LoVo (cell line): ENCODE data around the gene AURKA.
"Not testable (repeated sequence)": the region's sequence is repeated elsewhere in the genome, so short reads cannot be mapped to it uniquely, and the experiment has no call there.

ENCODE experiments used
- DNase-seq: peaks from one replicate; pipeline ENCODE4 v3.0.0-alpha.2; 2016; ENCODE audit warnings: low spot score

Gene AURKA

GRCh38 chr20:56390396-56390795 is 1.6 kb downstream of the AURKA start:
- not testable (repeated sequence) for DNase-seq

GRCh38 chr20:56389807-56390206 is 2.2 kb downstream of the AURKA start:
- no peak for DNase-seq

- DNase-seq = no peak
These were observed 3.1 kb downstream of the AURKA start for GRCh38 chr20:56388882-56389281.

GRCh38 chr20:56386219-56386618 is 5.8 kb downstream of the AURKA start:
- DNase-seq = no peak

GRCh38 chr20:56385130-56385529 is 6.9 kb downstream of the AURKA start:
- no peak for DNase-seq

- no peak for DNase-seq
These were observed 8.7 kb downstream of the AURKA start for GRCh38 chr20:56383334-56383733.

GRCh38 chr20:56382696-56383095 is 9.3 kb downstream of the AURKA start:
- no peak for DNase-seq

GRCh38 chr20:56381501-56381900 is 10.5 kb downstream of the AURKA start:
- no peak for DNase-seq

- no peak for DNase-seq
These were observed 11.6 kb downstream of the AURKA start for GRCh38 chr20:56380375-56380774.

GRCh38 chr20:56378386-56378785 is 13.6 kb downstream of the AURKA start:
- no peak for DNase-seq

- DNase-seq = no peak
These were observed 15.7 kb downstream of the AURKA start for GRCh38 chr20:56376331-56376730.

- DNase-seq = no peak
These were observed 18.1 kb downstream of the AURKA start for GRCh38 chr20:56373942-56374341.

GRCh38 chr20:56372850-56373249 is 19.2 kb downstream of the AURKA start:
- no peak for DNase-seq

- no peak for DNase-seq
These were observed 20.0 kb downstream of the AURKA start for GRCh38 chr20:56371977-56372376.

GRCh38 chr20:56369179-56369578 is 22.8 kb downstream of the AURKA start:
- no peak for DNase-seq

- no peak for DNase-seq
These were observed 23.5 kb downstream of the AURKA start for GRCh38 chr20:56368351-56369134.

- DNase-seq = no peak
These were observed 28.5 kb downstream of the AURKA start for GRCh38 chr20:56363491-56363890.

- no peak for DNase-seq
These were observed 29.1 kb downstream of the AURKA start for GRCh38 chr20:56362833-56363413.

GRCh38 chr20:56361900-56362299 is 30.1 kb downstream of the AURKA start:
- no peak for DNase-seq

- DNase-seq = no peak
These were observed 31.2 kb downstream of the AURKA start for GRCh38 chr20:56360908-56361205.

- no peak for DNase-seq
These were observed 31.7 kb downstream of the AURKA start for GRCh38 chr20:56360133-56360907.

GRCh38 chr20:56359212-56360132 is 32.5 kb downstream of the AURKA start:
- peak; percentile 26 for DNase-seq
